DOHH2 (cell line): ENCODE data around the gene FOXN3.

ENCODE experiments used
- CTCF ChIP-seq: fragments of 200-600 bp; sonication (generic); IDR thresholded peaks from one replicate; pipeline ENCODE4 v1.5.1; 2014; ENCODE audit warnings: antibody characterized with exemption, mild to moderate bottlenecking, low read depth, low read length; ENCODE audit not compliant: poor library complexity, severe bottlenecking
- EZH2phosphoT487 ChIP-seq: fragments of 200-600 bp; sonication (generic); IDR thresholded peaks from 2 replicates; pipeline ENCODE4 v1.6.1; 2017; ENCODE audit warnings: borderline replicate concordance, mild to moderate bottlenecking, antibody characterized with exemption, low read length, moderate library complexity, mixed read lengths

GRCh38 chr14:89198544-89199329 is 218.3 kb downstream of the FOXN3 start:
- TF ChIP-seq CTCF (no peak), EZH2phosphoT487 (no peak)
